GM04504 (cell line): ENCODE results near the gene MORN1.

ENCODE experiments used
- DNase-seq: peaks from one replicate; pipeline ENCODE4 v3.0.0-alpha.2; 2012; ENCODE audit warnings: low read depth

Gene MORN1

DNA sequence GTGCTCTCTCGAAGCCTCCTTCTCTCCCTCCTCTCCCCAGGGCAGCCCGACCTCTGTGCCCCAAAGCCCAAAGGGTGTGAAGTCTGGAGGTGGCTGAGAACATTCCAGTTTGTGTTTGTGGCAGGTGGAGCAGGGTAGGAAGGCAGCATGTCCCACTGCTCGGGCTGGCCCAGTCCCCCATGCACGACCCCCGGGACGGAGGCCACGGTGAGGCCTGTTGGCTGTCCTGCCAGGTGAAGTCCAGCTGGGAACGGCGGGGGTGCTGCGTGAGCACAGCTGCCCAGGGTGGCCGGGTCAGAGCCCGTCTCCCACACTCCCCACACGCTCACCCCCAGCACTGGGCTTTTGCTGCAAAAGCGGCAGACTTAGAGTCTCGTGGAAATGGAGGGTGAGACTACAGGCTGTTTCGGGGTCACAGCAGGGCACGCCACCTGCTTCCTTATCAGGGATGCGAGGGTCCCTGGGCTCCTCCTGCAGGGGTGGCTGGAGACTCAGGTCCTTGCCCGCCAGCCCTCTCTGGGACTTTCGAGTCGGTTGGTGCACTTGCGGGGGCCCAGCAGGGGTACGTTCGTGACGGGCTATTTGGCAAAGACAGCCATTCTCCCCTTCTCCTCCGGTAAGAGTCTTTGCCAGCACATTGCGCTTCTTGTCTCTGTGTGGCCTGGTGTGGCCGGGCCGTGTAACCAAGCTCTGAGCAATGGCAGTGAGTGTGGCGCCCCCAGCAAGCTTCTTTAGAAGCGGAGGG is 40.3 kb downstream of the MORN1 start:
- DNase-seq = no peak

DNA sequence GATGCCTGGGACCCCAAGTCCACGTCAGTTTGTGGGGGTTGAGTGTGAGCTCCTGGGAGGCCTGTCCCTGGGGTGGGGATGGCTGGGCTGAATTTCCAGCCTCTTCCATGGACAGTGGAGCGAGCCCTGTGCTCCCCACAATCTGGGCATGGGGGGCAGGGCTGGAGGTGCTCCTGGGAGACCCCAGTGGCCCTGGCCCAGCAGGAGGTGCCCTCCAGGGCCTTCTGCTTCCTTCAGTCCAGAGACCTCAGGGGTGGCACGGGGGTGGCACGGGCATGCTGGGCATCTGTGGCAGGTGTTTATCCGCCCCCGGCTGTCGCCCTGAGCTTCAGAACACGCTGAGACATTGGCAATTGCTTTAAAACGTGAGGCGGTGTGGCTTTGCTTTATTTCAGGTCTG is 40.9 kb downstream of the MORN1 start:
- DNase-seq = no peak

DNA sequence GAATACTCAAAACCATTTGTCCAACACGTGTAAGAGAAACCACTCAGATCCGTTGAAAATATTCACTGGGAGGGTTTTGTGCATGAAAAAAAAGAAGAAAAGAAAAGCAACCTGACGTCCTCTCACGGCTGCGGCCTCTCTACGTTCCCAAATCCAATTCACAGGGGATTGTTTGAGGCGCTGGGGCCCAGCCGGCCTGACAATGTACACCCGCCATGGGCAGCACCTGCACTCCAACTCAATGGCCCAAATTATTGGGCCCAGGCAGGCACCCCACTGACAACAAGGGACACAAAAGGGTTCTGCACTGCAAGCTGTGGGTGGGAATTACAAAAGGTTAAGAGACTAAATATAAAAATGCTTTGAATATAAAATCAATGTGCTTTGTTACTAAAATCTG is 41.5 kb downstream of the MORN1 start:
- no peak for DNase-seq

DNA sequence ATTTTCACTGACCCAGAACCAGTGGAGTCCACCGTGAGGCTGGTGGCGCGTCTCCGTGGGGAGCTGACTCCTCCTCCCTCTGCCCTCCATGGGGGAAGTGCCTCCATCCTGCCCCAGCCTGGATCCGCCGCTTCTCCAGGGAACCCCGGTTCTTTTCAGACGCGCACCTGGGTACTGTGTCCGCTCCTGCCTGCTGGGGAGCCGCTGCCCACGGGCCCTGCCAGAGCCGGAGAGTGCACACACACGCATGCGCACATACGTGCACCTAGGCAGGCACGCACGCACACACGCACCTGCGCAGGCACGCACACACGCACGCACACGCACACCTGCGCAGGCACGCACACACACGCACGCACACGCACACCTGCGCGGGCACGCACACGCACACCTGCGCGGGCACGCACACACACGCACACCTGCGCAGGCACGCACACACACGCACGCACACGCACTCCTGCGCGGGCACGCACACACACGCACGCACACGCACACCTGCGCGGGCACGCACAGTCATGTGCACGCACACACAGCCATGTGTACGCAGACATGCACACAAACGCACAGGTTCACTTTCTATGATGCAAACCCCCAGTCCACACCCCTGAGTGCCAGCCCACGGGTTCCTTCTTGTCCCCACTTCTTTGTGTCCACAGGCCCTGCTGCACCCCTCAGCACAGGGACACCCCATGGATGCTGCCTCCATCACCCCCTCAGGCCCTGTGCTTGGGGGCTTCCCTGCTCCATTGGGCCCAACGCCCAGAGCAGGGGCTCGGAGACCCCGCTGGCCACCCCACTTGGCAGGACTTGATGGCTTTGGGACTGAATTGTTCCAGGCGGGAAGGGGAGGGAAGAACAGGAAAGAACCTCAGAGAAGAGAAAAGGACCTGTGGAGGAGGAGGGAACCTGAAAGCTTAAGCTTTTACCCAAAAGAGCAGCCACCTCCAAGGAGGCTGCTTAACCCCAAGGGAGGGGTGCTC is 42.7 kb downstream of the MORN1 start:
- no peak for DNase-seq

DNA sequence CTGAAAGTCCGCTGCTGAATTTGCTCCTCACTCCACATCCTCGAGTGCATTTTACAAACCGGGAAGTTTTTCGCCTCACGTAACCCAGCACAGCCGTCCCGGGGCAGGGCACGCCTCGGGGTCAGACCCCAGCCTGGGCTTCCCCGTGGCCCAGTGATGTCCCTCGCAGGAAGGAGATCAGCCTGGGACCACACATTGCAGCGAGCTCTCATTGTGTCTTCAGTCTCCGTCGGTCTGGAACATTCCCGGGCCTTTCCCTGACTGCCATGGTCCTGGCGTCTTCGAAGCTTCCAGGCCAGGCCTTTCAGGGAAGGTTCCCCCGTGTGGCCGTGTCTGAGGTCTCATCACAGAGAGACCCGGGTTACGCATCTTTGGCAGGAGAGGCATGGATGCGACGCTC is 43.5 kb downstream of the MORN1 start:
- DNase-seq = no peak

DNA sequence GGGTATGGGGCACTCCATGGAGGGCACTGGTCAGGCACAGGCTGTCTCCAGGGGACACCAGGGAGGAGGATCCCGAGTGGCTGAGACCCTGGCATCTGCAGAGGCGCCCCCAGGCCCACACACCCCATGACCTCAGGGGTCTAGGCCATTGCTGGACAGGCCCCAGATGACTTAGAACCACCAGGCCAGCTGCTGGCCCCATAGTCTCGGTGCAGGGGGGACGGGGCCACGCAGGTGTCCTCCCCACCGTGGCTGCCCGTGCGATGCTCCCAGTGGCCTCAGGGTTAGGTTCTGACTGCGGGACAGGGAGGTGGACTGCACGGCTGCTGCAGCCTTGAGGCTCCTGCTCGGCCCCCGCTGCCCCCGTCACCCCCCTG is 44.0 kb downstream of the MORN1 start:
- no peak for DNase-seq

DNA sequence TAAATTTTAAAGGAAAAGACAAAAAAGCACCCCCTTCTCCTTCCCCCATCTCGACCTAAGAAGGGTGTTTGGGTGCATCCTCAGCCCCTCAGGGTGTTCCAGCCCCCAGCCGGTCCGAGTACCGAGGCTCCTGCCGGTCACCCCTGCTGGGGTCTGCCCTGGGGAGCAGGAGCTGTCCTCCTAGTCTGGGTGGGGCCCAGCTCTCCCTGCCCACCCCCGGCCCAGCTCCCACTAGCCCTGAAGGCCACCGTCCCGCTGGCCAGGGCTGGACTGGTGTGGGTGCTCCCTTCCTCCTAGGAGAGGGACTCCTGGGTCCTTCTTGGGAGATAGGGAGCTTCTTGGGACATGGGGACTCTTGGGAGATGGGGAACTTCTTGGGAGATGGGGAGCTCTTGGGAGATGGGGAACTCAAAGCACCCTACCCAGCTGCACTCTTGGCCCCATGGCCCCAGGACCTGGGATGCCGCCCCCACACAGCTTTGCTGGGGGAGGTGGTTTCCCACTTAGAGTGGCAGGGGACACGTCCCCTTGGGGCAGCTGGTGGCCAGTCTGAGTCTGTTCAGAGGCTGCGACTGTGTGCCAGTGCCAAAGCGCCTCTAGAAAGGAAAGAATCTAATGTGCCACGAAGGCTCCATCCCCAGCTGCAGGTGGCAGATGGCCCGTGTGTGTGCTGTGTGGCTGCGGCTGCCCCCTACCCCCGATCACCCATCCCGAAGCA is 44.5 kb downstream of the MORN1 start:
- no peak for DNase-seq

DNA sequence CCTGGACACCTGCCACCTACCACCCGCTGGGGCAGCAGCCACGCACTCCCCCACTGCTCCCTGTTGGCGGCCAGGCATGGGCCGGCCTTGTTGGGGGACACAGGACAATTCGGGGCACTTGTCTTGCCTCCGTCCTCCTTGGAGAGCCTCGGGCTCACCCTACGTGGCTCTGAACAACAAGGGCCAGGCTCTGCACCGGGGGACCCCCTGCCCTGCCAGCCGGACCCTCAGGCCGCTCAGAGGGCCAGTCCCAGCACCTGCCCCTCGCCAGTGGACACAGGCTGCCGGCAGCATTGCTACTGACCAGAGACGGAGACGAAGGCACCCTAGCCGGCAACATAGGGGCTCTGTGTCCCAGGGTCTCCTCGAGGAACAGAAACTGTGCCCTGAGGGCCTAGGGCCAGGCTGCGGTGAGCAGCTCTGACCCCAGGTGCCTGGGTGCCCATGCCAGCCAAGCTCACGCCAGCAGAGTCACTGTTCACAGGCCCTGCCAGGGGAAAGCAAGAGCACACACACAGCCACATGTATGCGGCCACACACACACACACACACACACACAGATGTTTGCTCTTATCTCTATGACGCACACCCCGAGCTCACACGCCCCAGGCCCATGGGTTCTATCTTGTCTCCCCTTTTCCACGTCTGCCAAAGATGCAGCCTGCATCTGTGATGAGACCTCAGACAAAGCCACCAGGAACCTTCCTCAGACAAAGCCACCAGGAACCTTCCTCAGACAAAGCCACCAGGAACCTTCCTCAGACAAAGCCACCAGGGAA is 45.9 kb downstream of the MORN1 start:
- DNase-seq = no peak

DNA sequence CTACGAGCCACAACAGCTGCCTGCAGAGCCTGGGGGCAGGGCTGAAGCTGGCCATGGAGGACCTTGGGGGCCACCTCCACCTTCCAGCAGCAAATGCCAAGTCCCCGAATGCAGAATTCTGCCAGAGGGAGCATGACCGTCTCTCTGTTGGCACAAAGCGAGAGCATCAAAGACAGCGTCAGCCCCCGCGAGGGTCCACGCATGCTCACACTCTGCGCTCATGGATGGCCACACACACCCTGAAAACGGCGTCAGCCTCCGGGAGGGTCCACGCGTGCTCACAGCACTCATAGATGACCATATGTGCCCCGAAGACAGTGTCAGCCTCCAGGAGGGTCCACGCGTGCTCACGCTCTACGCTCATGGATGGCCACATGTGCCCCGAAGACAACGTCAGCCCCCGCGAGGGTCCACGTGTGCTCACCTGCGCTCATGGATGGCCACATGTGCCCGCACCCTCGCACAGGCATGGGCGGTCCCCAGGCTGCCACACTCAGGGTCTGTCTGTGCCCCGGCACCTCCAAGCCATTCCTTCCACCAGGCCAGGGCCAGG is 46.5 kb downstream of the MORN1 start:
- DNase-seq = no peak

DNA sequence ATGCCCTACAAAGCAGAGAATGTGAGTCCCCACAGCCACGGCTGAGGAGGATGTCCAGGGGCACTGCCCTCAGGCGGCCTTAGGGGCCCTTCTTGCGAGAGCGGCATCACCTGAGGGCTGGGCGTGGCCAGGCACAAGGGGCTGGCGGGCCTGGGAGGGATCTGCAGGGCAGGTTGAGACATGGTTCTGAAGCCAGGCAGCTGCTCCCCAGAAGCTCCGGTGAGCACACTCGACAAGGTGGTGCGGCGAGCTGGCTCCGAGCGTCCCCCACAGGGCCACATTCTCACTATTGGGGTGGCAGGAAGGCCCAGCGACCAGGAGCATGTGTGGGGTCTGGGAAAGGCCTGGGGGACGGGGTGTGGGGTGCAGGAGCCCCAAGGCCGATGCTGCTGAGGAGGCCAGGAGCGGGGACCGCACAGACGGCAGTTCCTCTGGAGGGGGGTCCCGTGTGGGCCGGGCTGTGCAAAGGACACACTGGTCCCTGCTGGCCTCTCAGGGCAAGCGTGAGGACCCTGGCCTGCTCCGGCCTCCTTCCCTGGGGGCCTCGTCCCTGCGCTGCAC is 47.2 kb downstream of the MORN1 start:
- DNase-seq = no peak

DNA sequence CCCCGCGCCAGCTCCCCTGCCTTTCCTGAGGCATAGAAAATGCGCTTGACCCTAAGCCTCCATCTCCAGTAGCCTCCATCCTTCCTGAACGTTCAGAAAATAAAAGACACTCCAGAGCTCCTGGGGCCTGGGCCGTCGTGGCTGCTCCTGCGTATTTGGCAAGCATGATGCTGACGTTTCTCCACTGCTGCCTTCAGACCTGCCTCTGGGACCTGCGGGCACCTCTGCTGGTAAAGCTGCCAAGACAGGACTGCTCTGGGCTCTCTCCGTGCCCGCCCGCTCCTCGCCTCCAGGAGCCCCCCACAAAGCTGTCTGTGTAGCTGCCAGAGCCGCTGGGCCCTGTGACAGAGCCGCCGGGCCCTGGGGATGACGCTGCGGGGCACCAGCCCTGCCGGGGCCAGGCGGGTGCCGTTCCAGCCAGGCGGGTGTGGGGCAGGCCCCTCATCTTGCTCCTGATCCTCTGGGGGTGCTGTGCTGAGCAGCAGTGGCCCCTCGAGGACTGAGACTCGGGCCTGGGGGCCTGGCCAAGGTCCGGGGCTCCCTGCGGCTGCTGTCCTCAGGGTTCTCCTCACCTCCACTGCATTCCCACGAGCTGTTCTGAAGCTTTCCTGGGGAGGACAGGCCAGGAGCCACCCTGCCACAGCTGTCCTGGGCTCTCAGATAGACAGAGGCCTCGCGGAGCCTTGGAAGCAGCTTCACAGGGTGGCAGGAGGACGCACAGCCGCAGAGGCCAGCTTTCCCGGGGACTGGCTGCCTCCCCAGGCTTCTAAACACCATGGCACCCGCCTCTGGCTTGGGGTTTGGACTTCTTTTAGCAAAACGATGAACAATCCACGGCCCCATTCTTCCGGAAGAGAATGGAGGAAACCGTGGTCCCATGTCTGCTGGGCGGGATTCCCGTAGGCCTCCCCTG is 48.1 kb downstream of the MORN1 start:
- DNase-seq = no peak

DNA sequence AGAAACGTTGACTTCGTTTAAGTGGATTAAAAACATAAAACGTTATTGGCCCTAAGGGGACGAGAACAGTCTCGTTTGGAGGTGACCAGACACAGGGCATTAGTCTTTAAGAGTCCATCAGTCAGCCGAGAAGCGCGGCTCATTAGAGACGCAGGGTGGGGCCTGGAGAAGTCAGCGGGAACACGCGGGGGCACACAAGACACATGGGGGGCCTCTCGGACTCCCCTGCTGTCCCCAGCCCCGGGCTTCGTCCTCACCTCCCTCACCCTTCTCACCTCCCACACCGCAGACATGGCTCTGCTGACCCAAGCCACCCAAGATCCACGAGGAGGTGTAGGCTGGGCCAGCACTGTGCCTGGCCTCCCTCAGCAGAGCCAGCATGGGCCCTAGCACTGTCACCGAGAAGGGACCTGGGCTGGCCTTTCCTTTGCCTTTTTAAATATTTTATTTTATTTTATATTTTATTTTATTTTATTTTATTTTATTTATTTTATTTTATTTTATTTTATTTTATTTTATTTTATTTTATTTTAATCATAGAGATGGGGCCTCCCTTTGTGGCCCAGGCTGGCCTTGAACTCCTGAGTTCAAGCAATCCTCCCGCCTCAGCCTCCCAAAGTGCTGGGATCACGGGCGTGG is 48.9 kb downstream of the MORN1 start:
- no peak for DNase-seq

DNA sequence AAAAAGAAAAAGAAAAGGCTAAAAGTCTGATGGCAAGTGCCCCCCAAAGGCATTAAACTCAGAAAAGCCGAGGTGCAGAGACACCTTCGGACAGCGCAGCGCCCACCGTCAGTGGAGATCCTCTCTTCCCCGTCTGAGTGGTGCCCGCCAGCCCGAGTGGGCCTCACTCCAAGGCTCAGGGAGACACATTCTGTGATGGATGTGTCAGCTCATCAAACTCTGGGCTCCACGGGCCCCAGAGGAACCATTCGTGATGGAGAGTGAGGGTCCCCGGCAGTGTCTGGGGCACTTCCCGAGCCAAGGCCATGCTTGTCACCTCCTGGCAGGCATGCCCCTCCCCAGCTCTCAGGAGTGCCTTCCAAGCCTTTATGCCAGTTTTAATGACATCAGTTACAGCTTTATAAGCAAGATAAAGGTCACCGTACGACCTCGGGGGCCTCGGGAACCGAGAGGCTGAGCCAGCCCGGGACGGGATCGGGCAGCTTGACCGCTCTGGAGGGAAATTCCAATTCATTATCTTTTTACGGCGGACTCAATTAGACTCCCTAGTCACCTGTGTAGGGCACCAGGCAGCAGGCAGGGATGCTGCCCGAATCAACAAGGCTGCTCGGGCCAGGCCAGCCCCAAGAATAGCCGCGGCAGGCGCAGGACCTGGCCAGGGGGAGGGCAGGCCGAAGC is 49.5 kb downstream of the MORN1 start:
- no peak for DNase-seq

DNA sequence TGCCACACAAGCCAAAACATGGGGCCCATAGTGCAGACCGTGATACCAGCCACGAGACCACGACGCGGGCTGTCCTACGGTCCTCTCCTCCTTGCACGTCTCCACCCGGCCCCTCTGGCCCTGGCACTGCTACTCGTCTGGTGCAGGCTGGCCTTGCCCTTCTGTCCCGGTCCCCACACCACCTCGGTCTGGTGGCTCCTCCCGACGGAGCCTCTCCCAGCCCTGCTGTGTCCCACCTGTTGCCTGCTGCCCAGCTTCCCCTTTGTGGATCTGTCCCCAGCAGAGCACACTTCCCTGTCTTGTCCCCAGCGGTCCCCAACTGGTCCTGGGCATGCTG is 50.5 kb downstream of the MORN1 start:
- DNase-seq = no peak

DNA sequence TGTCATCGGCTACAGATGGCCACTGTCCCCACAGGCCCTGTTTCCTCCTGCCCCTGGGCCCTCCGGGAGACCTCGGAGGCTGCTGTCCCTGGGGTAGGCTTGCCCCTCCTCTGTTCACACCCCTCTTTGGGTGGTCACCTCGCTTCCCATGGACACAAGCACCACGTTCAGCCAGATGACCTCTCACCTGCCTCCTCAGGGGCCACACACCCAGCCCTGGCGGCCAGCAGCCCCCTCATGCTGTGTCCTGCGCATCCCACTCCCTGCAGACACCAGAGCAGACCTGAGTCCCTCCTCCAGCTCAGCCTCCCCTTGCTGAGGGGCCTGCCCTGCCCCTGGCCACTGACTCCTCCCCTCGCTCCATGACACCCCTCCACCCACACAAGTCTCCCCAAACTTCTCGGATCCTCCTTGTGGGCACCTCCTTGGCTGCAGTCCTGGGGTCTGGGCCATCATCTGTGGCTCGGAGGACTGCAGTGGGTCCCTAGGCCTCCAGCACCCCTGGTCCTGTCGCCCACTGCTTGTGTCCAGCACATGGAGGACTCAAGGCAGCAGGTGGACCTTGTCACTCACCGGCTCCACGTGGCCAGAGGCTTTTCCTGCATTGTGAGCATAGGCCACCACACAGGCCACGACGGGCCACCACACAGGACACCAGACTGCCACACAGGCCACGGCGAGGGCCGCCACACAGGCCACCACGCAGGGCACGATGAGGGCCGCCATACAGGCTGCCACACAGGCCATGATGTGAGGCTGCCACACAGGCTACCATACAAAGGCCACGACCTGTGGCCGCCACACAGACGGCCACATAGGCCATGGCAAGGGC is 51.1 kb downstream of the MORN1 start:
- DNase-seq = no peak

DNA sequence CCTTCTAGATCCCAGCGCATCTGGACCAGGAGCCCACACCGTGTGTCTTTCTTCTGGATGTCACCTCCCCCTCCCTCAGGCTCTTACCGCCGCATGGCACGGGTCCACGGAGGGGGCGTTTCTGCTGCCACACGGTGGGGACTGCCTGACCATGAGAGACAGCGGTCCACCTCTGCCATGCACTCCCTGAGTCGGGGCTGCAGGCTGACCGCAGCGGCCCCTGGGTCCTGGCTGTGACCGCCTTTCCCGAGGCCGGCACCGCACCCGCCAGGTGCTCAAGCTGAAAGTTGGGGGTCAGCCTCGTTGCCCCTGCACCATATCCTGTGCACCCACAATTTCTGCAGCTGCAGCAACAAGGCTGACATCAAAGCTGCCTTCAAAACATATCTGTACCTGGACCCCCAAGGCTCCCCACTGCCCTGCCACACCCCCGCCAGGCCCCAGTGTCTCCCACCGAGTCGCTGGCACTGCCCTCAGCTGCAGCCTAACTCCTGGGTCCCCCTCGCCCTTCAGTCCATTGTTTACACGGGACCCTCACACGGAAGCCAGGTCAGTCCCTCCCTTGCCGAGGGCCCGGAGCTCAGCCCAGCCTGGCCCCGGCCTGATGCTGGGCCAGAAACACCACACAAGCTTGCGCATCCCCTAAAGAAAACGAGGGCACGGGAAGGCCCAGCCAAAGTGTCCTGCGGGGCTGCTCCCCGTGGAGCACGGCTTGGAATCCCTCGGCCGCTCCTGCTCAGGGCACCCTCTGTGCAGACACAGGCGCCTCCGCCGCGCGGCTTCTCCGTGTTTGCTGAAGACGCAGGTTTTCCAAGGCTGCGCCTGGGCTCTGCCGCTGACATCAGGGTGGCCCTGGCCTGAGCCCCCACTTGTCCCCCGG is 51.9 kb downstream of the MORN1 start:
- DNase-seq = no peak

DNA sequence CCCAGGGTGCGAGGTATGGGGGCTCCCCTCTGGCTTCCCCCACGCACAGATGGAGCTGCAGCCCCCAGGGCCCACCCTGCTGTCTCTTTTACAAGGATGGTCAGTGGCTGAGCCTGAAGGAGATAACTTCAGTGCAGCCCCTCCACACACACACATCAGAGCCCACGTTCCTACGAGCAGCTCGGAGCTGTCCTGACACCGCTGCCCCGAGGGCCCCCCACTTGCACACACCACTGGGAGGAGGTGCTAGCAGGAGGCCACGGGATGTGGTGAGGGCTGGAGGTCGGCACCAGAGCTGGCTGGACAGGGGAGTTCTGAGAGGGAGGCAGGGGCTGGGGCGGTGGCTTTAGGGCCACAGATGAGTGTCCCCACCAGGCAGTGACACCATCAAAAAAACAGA is 53.9 kb downstream of the MORN1 start:
- no peak for DNase-seq
